ENCODE results near the gene PRKAR2B. TPM values are rescaled to one million over a fixed set of nuclear protein-coding genes. Genes with fewer than 3 reads are reported as not detected.
"Not testable (repeated sequence)": the region's sequence is repeated elsewhere in the genome, so short reads cannot be mapped to it uniquely, and the experiment has no call there.

PRKAR2B gene
- total RNA-seq, 2 donors from 2014 or later: 12.4 to 65.7 TPM

DNA sequence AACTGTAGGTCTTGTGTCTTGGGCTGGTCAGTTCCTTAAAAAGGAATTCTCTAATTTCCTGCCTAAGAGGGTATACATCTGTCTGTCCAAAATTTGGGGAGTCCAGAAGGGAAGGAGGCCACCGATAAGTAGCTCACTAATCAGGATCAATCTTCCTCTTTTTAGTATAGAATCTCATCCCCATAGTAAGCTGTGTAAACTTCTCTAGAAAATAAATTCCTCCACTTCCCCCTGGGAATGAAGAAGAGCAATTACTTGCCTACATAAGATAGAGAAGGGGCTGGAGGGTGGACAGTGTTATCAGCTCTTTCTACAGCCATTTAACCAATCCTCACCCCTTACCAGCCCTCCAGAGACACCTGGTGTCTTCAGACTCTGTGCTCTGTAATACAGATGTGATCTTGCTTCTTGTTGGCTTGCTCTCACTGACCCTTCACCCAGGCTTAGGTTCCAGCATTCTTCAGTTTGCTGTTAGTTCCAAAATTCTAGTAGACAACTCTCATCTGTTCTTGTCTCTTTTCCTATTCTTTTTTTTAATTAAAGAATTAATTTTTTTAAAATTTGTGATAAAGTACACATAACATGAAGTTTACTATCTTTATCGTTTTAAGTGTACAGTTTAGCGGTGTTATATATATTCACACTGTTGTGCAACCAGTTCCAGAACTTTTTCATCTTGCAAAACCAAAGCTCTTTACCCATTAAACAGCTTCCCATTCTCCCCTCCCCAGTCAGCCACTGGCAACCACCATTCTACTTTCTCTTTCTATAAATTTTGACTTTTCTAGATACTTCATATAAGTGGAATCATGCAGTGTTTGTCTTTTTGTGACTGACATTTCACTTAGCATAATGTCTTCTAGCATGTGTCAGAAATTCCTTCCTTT lies 6.5 kb upstream of the PRKAR2B start:
- Histone ChIP-seq H3K4me1 (replicated peaks) (no peaks in the 10 kb centered on the region), H3K27me3 (replicated peaks; ENCODE audit: insufficient read depth) (no peaks in the 10 kb centered on the region), H3K36me3 (no peaks in the 10 kb centered on the region), H3K4me3 (no peak overlapping the region), H3K9me3 (no peaks in the 10 kb centered on the region), H3K27ac (no peak overlapping the region)
- TF ChIP-seq POLR2A (IDR thresholded peaks at IDR 0.05) (no peak), POLR2AphosphoS5 (IDR thresholded peaks at IDR 0.05) (no peak)
- TF ChIP-seq, protein P1, sequence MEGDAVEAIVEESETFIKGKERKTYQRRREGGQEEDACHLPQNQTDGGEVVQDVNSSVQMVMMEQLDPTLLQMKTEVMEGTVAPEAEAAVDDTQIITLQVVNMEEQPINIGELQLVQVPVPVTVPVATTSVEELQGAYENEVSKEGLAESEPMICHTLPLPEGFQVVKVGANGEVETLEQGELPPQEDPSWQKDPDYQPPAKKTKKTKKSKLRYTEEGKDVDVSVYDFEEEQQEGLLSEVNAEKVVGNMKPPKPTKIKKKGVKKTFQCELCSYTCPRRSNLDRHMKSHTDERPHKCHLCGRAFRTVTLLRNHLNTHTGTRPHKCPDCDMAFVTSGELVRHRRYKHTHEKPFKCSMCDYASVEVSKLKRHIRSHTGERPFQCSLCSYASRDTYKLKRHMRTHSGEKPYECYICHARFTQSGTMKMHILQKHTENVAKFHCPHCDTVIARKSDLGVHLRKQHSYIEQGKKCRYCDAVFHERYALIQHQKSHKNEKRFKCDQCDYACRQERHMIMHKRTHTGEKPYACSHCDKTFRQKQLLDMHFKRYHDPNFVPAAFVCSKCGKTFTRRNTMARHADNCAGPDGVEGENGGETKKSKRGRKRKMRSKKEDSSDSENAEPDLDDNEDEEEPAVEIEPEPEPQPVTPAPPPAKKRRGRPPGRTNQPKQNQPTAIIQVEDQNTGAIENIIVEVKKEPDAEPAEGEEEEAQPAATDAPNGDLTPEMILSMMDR (IDR thresholded peaks at IDR 0.05): no peak
- intact Hi-C loops (cut with DNase I): no loop called here
- no peak for DNase-seq (ENCODE audit: low spot score)
- WGBS: 72% methylated on average over 3 of the region's 3 CpGs

DNA sequence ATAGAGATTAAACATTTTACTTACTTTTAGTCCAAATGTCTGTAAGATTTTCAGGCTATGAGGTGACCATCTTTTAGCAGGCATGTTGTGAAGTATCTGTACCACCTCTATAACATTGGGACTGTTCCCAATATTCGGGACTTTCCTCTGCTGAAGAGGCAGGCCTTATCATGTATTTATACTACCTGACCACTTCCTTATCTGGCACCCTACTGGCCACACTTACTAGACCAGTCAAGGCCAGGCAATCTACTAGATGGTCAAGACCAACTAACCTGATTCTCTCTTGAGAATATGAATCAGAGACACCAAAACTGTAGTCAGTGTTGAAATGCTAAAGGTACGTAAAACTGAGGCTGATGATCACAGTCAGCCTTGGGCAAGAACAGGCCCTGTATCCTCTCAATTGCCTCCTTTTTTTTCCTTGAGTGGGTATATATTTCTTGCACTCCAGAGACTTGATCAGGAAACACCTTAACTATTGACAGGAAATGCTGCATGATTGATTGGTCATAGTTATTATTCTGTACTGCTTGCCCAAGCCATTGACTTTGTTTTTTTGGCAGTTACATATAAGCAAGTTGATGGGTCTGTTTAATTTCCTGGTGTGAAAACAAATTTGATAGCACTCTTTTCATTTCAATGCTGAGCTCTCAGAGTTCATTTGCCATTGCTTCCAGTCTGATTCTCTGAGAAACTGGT lies 5.2 kb upstream of the PRKAR2B start:
- WGBS: 79% methylated on average over 2 of the region's 2 CpGs
- Histone ChIP-seq H3K27me3 (replicated peaks; ENCODE audit: insufficient read depth) (no peaks in the 10 kb centered on the region), H3K9me3 (no peaks in the 10 kb centered on the region), H3K4me3 (no peak overlapping the region), H3K36me3 (no peaks in the 10 kb centered on the region), H3K4me1 (replicated peaks) (no peaks in the 10 kb centered on the region), H3K27ac (no peak overlapping the region)
- TF ChIP-seq, protein P1 (IDR thresholded peaks at IDR 0.05): no peak
- no peak for TF ChIP-seq POLR2AphosphoS5 (IDR thresholded peaks at IDR 0.05)
- intact Hi-C loops (cut with DNase I): no loop called here
- DNase-seq (ENCODE audit: low spot score): no peak

DNA sequence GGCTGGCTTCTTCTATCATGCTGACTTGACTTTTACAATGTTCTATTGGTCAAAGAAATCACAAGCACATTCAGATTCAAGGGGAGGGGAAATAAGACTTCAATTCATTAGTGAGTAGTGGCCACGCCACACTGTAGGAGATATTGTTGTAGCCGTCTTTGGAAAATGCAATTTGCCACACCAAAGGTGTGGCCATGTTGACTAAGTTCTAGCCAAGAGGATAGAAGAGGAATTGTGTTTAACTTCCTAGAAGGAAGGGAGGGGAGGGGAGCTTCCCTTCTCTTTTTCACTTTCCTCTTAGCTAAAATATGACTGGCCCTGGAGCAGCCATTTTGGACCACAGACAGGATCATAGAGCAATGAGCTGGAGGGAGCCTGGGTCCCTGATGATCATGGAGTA lies 3.4 kb upstream of the PRKAR2B start:
- TF ChIP-seq POLR2A (IDR thresholded peaks at IDR 0.05) (no peak), POLR2AphosphoS5 (IDR thresholded peaks at IDR 0.05) (no peak)
- TF ChIP-seq, protein P1 (IDR thresholded peaks at IDR 0.05): no peak
- Histone ChIP-seq H3K27me3 (replicated peaks; ENCODE audit: insufficient read depth) (no peaks in the 10 kb centered on the region), H3K4me3 (no peak overlapping the region), H3K4me1 (replicated peaks) (no peaks in the 10 kb centered on the region), H3K9me3 (no peaks in the 10 kb centered on the region), H3K36me3 (no peaks in the 10 kb centered on the region), H3K27ac (no peak overlapping the region)
- 90% methylated on average over 2 of the region's 2 CpGs for WGBS
- no peak for DNase-seq (ENCODE audit: low spot score)
- intact Hi-C loops (cut with DNase I): no loop called here

DNA sequence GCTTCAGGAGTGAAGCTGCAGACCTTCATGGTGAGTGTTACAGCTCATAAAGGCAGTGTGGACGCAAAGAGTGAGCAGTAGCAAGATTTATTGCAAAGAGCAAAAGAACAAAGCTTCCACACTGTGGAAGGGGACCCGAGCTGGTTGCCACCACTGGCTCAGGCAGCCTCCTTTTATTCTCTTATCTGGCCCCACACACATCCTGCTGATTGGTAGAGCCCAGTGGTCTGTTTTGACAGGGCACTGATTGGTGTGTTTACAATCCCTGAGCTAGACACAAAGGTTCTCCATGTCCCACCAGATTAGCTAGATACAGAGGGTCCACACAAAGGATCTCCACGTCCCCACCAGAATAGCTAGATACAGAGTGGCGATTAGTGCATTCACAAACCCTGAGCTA lies 2.7 kb upstream of the PRKAR2B start:
- H3K27ac ChIP-seq; intact Hi-C loops (cut with DNase I); H3K36me3 ChIP-seq; DNase-seq (ENCODE audit: low spot score); H3K27me3 ChIP-seq (replicated peaks; ENCODE audit: insufficient read depth); H3K9me3 ChIP-seq; H3K4me1 ChIP-seq (replicated peaks); H3K4me3 ChIP-seq: not testable (repeated sequence)
- WGBS: 67% methylated on average over 4 of the region's 4 CpGs

DNA sequence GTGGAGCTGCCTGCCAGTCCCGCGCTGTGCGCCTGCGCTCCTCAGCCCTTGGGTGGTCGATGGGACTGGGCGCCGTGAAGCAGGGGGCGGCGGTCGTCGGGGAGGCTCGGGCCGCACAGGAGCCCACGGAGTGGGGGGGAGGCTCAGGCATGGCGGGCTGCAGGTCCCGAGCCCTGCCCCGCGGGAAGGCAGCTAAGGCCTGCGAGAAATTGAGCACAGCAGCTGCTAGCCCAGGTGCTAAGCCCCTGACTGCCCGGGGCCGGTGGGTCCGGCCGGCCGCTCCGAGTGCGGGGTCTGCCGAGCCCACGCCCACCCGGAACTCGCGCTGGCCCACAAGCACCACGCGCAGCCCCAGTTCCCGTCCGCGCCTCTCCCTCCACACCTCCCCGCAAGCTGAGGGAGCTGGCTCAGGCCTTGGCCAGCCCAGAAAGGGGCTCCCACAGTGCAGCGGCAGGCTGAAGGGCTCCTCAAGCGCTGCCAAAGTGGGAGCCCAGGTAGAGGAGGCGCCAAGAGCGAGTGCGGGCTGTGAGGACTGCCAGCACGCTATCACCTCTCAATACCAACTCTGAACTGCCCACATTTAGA lies 2.1 kb upstream of the PRKAR2B start:
- H3K27ac ChIP-seq; H3K9me3 ChIP-seq; DNase-seq (ENCODE audit: low spot score); intact Hi-C loops (cut with DNase I); H3K4me1 ChIP-seq (replicated peaks); H3K27me3 ChIP-seq (replicated peaks; ENCODE audit: insufficient read depth); H3K4me3 ChIP-seq; H3K36me3 ChIP-seq: not testable (repeated sequence)
- WGBS: 97% methylated on average over 37 of the region's 43 CpGs

All from prostate gland (tissue), 2 donors.